ENCODE measurements around the gene TSHZ2.
"Not testable (repeated sequence)": the region's sequence is repeated elsewhere in the genome, so short reads cannot be mapped to it uniquely, and the experiment has no call there.

Gene TSHZ2

DNA sequence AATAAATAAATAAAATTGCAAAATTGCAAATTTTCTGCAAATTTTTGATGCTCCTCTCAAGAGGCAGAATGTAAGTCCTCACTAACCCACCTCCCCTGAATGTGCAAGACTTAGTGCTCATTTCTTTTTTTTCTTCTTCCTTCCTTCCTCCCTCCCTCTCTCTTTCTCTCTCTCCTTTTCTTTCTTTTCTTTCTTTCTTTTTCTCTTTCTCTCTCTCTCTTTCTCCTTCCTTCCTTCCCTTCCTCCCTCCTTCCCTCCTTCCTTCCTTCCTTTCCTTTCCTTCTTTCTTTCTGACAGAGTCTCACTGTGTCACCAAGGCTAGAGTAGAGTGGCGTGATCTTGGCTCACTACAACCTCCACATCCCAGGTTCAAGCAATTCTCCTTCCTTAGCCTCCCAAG, 561.3 kb downstream of the TSHZ2 start:
- Histone ChIP-seq H3K4me3 (ENCODE audit: low read length in 2 of 2) (no peak overlapping the region), H3K36me3 (ENCODE audit: control insufficient read depth in 2 of 2, insufficient read depth in 2 of 2, low read length in 2 of 2) (no peaks in the 10 kb centered on the region), H3K9ac (ENCODE audit: low read depth in 1 of 2, low read length in 2 of 2) (no peak overlapping the region), H3K9me3 (ENCODE audit: control insufficient read depth in 2 of 2, low read length in 2 of 2) (no peaks in the 10 kb centered on the region), H3K27me3 (ENCODE audit: control insufficient read depth in 2 of 2, insufficient read depth in 2 of 2, low read length in 2 of 2) (no peaks in the 10 kb centered on the region), H3K27ac (ENCODE audit: low read depth in 2 of 2, low read length in 2 of 2) (no peak overlapping the region), H3K4me1 (ENCODE audit: control insufficient read depth in 2 of 2, insufficient read depth in 2 of 2, low read length in 2 of 2) (no peaks in the 10 kb centered on the region)

DNA sequence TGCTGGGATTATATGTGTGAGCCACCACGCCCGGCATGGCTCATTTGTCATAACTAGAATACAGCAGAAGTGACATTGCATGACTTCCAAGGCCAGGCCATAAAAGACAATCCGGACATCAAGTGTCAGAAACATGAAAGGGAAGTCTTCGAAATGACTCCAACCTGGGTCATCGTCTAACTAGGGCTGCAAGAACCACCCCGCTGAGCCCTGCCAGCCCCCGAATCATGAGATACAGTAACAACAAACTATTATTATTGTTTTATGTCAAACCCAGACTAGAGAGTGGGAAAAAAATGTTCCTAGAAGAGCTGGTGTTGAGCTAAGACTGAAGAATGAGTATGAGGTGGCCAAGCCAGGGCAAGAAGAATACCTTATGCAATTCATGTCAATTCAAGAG, 561.9 kb downstream of the TSHZ2 start:
- Histone ChIP-seq H3K27me3 (ENCODE audit: control insufficient read depth in 2 of 2, insufficient read depth in 2 of 2, low read length in 2 of 2) (no peaks in the 10 kb centered on the region), H3K9ac (ENCODE audit: low read depth in 1 of 2, low read length in 2 of 2) (no peak overlapping the region)

DNA sequence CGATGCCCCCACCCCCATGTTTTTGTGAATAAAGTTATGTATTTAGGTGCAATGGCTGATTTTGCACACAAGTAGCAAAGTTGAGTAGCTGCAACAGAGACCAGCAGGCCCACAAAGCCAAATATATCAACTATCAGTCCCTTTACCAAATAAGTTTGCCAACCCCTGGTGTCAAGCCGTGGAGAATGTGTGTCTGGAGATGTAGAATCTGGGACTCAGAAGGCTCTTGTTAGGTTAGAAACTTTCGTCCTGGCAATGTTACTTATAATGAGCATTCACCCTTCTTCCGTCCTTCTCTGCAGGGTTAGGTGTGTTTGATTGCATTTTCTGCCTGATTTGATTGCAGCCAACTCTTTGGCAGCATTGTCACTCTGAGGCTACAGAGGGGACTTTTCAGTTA, 563.7 kb downstream of the TSHZ2 start:
- no peak overlapping the region for H3K4me3 ChIP-seq (ENCODE audit: low read length in 2 of 2)
- H3K9me3 ChIP-seq (ENCODE audit: control insufficient read depth in 2 of 2, low read length in 2 of 2) = no peaks in the 10 kb centered on the region
- H3K27ac ChIP-seq (ENCODE audit: low read depth in 2 of 2, low read length in 2 of 2) = no peak overlapping the region
- H3K4me1 ChIP-seq (ENCODE audit: control insufficient read depth in 2 of 2, insufficient read depth in 2 of 2, low read length in 2 of 2) = no peaks in the 10 kb centered on the region
- no peaks in the 10 kb centered on the region for H3K27me3 ChIP-seq (ENCODE audit: control insufficient read depth in 2 of 2, insufficient read depth in 2 of 2, low read length in 2 of 2)
- no peak overlapping the region for H3K9ac ChIP-seq (ENCODE audit: low read depth in 1 of 2, low read length in 2 of 2)
- H3K36me3 ChIP-seq (ENCODE audit: control insufficient read depth in 2 of 2, insufficient read depth in 2 of 2, low read length in 2 of 2) = no peaks in the 10 kb centered on the region

More for the DNA sequence above, 561.9 kb downstream of the TSHZ2 start:
- Histone ChIP-seq H3K4me3 (ENCODE audit: low read length in 2 of 2) (no peak overlapping the region), H3K9me3 (ENCODE audit: control insufficient read depth in 2 of 2, low read length in 2 of 2) (no peaks in the 10 kb centered on the region), H3K27ac (ENCODE audit: low read depth in 2 of 2, low read length in 2 of 2) (no peak overlapping the region), H3K4me1 (ENCODE audit: control insufficient read depth in 2 of 2, insufficient read depth in 2 of 2, low read length in 2 of 2) (no peaks in the 10 kb centered on the region), H3K36me3 (ENCODE audit: control insufficient read depth in 2 of 2, insufficient read depth in 2 of 2, low read length in 2 of 2) (no peaks in the 10 kb centered on the region)

DNA sequence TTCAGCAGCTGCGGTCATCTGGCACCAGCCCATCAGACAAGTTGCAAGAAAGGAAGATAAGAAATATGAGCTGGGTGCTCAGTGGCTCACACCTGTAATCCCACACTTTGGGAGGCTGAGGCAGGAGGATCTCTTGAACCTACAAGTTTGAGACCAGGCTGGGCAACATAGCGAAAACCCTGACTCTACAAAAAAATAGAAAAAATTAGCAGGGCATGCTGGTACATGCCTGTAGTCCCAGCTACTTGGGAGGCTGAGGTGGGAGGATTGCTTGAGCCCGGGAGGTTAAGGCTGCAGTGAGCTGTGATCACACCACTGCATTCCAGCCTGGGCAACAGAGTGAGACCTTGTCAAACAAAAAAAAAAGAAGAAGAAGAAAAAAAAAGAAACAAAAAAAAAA, 564.2 kb downstream of the TSHZ2 start:
- H3K4me3 ChIP-seq (ENCODE audit: low read length in 2 of 2); H3K9ac ChIP-seq (ENCODE audit: low read depth in 1 of 2, low read length in 2 of 2); H3K27me3 ChIP-seq (ENCODE audit: control insufficient read depth in 2 of 2, insufficient read depth in 2 of 2, low read length in 2 of 2); H3K4me1 ChIP-seq (ENCODE audit: control insufficient read depth in 2 of 2, insufficient read depth in 2 of 2, low read length in 2 of 2); H3K36me3 ChIP-seq (ENCODE audit: control insufficient read depth in 2 of 2, insufficient read depth in 2 of 2, low read length in 2 of 2); H3K9me3 ChIP-seq (ENCODE audit: control insufficient read depth in 2 of 2, low read length in 2 of 2); H3K27ac ChIP-seq (ENCODE audit: low read depth in 2 of 2, low read length in 2 of 2): not testable (repeated sequence)

DNA sequence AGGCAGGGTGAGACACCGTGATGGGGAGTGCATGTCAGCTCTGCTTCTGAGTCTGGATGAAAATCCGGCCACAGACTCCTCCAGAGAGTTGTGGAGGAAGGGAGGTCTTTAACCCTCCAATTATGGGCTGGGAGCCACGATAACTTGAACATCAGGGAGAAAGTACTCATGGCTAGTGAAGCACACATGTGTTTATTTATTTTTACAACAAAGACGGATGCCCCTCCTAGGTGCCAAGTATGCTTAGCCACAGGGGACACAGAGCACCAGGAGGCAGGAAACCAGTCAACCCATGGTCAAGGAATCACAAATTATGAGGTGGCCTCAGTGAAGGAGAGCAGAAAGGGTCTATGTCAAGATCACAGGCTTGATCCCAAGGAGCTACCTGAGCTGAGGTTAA, 567.4 kb downstream of the TSHZ2 start:
- H3K9ac ChIP-seq (ENCODE audit: low read depth in 1 of 2, low read length in 2 of 2) = no peak overlapping the region
- H3K9me3 ChIP-seq (ENCODE audit: control insufficient read depth in 2 of 2, low read length in 2 of 2) = no peaks in the 10 kb centered on the region
- H3K4me1 ChIP-seq (ENCODE audit: control insufficient read depth in 2 of 2, insufficient read depth in 2 of 2, low read length in 2 of 2) = no peaks in the 10 kb centered on the region
- no peak overlapping the region for H3K4me3 ChIP-seq (ENCODE audit: low read length in 2 of 2)
- H3K27ac ChIP-seq (ENCODE audit: low read depth in 2 of 2, low read length in 2 of 2) = no peak overlapping the region
- no peaks in the 10 kb centered on the region for H3K36me3 ChIP-seq (ENCODE audit: control insufficient read depth in 2 of 2, insufficient read depth in 2 of 2, low read length in 2 of 2)
- H3K27me3 ChIP-seq (ENCODE audit: control insufficient read depth in 2 of 2, insufficient read depth in 2 of 2, low read length in 2 of 2) = no peaks in the 10 kb centered on the region

Data from mucosa of rectum (tissue), 2 donors.